ENCODE results near the gene GRN.

DNA sequence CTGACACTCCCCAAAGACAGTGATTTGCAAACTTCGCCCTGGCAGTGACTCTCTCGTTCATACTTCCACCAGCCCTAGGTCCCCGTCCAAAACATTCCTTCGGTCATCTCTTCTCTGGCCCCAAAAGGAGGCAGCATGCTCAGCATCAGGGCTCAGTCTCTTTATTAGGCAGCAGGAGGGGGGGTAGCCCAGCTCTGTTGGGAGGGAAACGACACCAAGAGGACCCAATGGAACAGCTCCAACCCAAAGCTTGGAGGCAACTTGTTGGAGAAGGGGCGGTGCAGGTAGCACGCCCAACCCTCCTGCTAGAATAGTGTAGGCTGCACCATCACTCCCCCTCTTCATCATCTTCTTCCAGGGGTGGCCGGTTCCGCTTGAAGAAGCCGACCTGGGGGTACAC lies 26.9 kb downstream of the GRN start:
- TF ChIP-seq LCOR (CRISPR knock-in tag; IDR thresholded peaks at IDR 0.05) (no peak), ESRRA (IDR thresholded peaks at IDR 0.05; ENCODE audit: borderline replicate concordance, low read depth) (no peak), PHF8 (IDR thresholded peaks at IDR 0.05; ENCODE audit: borderline replicate concordance, low read length) (no peak), GATAD2B (IDR thresholded peaks at IDR 0.05; ENCODE audit: borderline replicate concordance) (no peak), XRCC4 (IDR thresholded peaks at IDR 0.05; ENCODE audit: extremely low read depth, insufficient read depth, insufficient read length) (no peak), YY1 (IDR thresholded peaks at IDR 0.05; ENCODE audit: borderline replicate concordance in 1 of 3, control insufficient read depth in 1 of 3, extremely low read depth in 1 of 3, insufficient read depth in 3 of 3, insufficient read length in 1 of 3, insufficient replicate concordance in 2 of 3, low read depth in 1 of 3, low read length in 2 of 3) (no peak), SUPT5H (IDR thresholded peaks at IDR 0.05) (no peak)
- TF ChIP-seq, protein P1, sequence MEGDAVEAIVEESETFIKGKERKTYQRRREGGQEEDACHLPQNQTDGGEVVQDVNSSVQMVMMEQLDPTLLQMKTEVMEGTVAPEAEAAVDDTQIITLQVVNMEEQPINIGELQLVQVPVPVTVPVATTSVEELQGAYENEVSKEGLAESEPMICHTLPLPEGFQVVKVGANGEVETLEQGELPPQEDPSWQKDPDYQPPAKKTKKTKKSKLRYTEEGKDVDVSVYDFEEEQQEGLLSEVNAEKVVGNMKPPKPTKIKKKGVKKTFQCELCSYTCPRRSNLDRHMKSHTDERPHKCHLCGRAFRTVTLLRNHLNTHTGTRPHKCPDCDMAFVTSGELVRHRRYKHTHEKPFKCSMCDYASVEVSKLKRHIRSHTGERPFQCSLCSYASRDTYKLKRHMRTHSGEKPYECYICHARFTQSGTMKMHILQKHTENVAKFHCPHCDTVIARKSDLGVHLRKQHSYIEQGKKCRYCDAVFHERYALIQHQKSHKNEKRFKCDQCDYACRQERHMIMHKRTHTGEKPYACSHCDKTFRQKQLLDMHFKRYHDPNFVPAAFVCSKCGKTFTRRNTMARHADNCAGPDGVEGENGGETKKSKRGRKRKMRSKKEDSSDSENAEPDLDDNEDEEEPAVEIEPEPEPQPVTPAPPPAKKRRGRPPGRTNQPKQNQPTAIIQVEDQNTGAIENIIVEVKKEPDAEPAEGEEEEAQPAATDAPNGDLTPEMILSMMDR (IDR thresholded peaks at IDR 0.05 in 2 of 3, conservative IDR thresholded peaks at IDR 0.05 in 1 of 3; ENCODE audit: insufficient read depth in 2 of 3, low read depth in 1 of 3, low read length in 3 of 3), result no peak
- TF ChIP-seq, protein P2, sequence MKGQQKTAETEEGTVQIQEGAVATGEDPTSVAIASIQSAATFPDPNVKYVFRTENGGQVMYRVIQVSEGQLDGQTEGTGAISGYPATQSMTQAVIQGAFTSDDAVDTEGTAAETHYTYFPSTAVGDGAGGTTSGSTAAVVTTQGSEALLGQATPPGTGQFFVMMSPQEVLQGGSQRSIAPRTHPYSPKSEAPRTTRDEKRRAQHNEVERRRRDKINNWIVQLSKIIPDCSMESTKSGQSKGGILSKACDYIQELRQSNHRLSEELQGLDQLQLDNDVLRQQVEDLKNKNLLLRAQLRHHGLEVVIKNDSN (CRISPR knock-in tag; IDR thresholded peaks at IDR 0.05), result no peak
- TF ChIP-seq, protein P3, sequence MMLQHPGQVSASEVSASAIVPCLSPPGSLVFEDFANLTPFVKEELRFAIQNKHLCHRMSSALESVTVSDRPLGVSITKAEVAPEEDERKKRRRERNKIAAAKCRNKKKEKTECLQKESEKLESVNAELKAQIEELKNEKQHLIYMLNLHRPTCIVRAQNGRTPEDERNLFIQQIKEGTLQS (IDR thresholded peaks at IDR 0.05), result no peak
- TF ChIP-seq, protein P3 (CRISPR knock-in tag; conservative IDR thresholded peaks at IDR 0.05), result no peak

Measured in K562 (cell line).